Activated naive CD4-positive, alpha-beta T cell treated with anti-CD3 and anti-CD28 coated beads, Interleukin-2, amount 50 U/mL, for 24 hours (primary cell): ENCODE measurements around the gene ACER3.
A peak's percentile ranks its signal among the peaks of the same experiment; 100 is the strongest.
"Not testable (repeated sequence)": the region's sequence is repeated elsewhere in the genome, so short reads cannot be mapped to it uniquely, and the experiment has no call there.

Source experiments
- H3K27ac Mint-ChIP-seq: one replicate; pipeline ENCODE4 v1.8.0; 2021; ENCODE audit warnings: mild to moderate bottlenecking, mixed read lengths
- H3K27me3 Mint-ChIP-seq: one replicate; pipeline ENCODE4 v1.8.0; 2021; ENCODE audit warnings: mixed read lengths
- H3K36me3 Mint-ChIP-seq: one replicate; pipeline ENCODE4 v1.8.0; 2021; ENCODE audit warnings: mixed read lengths
- H3K4me1 Mint-ChIP-seq: one replicate; pipeline ENCODE4 v1.8.0; 2021; ENCODE audit warnings: mixed read lengths
- H3K4me3 Mint-ChIP-seq: one replicate; pipeline ENCODE4 v1.8.0; 2021; ENCODE audit warnings: mild to moderate bottlenecking, mixed read lengths
- H3K9me3 Mint-ChIP-seq: one replicate; pipeline ENCODE4 v1.8.0; 2021; ENCODE audit warnings: mixed read lengths

Gene ACER3

DNA sequence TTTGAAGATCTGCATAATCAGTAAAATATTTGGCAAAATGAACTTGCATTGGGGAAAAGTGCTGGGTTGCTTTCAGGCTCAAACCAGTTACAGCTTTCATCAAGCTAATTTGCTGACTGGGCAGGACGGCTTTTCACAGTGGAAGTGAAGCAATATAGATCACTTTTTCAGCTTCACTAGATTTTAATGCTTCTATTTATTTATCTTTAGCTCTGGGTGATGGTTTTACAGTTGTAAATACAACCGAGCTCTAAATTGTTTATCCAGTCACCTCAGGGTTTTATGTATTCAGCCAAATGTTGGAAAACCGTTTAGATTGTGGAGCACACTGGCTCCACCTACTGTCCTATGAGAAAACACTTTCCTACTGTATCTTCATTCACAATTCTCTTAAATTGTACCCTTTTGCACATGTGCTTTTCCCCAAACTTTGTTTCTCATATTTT lies 58.2 kb downstream of the ACER3 start:
- Mint-ChIP-seq H3K27ac (no peak overlapping the region), H3K4me3 (no peak overlapping the region), H3K9me3 (no peaks in the 10 kb centered on the region), H3K27me3 (no peaks in the 10 kb centered on the region), H3K36me3 (peaks cover 3% of the 10 kb centered on the region), H3K4me1 (peaks cover 15% of the 10 kb centered on the region)

DNA sequence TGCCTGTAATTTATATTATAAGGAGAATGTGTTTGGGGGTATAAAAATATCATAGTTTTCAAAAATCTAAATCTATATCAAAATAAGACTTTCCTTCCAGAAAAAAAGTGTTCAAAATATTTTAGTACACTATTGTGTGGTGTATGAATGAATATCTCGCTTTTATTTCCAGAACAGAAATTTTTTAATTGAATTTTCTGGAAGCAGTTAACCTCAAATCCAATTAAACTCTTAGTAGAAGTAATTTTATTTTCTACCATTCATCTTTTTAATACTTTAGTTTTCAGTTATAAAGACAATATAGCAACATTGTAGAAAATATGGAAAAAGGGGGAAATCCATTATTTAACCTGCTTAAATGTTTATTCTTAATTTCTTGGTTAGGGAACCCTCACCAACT lies 58.7 kb downstream of the ACER3 start:
- Mint-ChIP-seq H3K9me3 (no peaks in the 10 kb centered on the region), H3K4me1 (peaks cover 15% of the 10 kb centered on the region), H3K4me3 (no peak overlapping the region), H3K27ac (no peak overlapping the region), H3K36me3 (peaks cover 3% of the 10 kb centered on the region), H3K27me3 (no peaks in the 10 kb centered on the region)

DNA sequence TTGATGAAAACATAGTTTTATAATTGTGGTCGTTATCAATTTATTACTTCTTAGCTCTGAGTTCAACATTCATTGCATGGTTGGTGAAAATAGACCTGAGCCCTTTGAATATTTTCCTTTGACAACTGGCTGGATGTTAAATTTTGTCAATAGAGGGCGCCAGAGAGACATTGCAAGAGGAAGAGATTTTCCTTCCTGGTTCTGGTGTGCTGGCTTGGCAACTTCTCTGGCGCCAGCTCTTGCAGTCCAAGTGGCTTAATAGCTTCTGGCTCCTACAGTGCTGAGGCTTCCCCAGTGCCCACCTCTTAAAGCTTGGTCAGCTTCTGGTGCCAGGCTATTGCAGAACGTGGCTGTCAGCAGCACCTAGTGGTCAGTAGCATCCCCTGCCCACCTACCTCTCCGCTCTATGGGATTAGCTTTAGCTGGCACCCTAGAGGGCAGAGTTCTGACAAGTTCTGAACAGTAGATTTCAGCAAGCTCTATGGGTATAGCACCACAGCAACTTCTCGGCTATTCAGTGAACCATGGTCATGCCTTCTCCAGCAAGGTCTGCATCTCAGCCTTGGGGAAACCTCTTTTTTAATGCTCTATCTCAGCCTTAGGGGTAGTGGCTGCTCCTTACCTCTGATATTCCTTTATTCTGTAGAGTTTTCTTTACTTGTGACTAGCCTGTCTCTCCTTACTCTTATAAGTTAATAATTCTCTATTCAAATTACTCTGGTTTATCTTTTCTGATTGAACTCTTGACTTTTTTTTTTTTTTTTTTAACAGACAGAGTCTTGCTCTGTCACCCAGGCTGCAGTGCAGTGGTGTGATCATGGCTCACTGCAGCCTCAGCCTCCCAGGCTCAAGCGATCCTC lies 59.4 kb downstream of the ACER3 start:
- Mint-ChIP-seq H3K9me3 (no peaks in the 10 kb centered on the region), H3K4me1 (peaks cover 15% of the 10 kb centered on the region), H3K36me3 (peaks cover 3% of the 10 kb centered on the region), H3K27ac (no peak overlapping the region), H3K27me3 (no peaks in the 10 kb centered on the region), H3K4me3 (peak overlapping the region; percentile 30)

DNA sequence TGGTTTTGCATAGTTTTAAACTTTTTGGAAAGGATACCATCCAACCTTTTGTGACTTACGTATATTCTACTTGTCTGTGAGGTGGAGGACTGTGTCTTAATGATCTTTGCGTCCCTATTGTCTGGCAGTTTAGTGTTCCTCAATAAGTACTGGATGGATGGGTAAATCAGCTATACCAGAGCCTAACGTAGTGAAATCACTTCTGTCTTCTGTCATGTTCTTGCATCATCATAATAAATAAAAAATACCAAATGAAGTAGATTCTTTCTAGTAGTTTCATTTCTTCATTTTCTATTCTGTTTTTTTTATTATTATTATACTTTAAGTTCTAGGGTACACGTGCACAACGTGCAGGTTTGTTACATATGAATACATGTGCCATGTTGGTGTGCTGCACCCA lies 66.4 kb downstream of the ACER3 start:
- H3K4me3 Mint-ChIP-seq, result no peak overlapping the region
- no peaks in the 10 kb centered on the region for H3K4me1 Mint-ChIP-seq
- no peaks in the 10 kb centered on the region for H3K9me3 Mint-ChIP-seq
- no peaks in the 10 kb centered on the region for H3K27me3 Mint-ChIP-seq
- peaks cover 13% of the 10 kb centered on the region for H3K36me3 Mint-ChIP-seq
- no peak overlapping the region for H3K27ac Mint-ChIP-seq

DNA sequence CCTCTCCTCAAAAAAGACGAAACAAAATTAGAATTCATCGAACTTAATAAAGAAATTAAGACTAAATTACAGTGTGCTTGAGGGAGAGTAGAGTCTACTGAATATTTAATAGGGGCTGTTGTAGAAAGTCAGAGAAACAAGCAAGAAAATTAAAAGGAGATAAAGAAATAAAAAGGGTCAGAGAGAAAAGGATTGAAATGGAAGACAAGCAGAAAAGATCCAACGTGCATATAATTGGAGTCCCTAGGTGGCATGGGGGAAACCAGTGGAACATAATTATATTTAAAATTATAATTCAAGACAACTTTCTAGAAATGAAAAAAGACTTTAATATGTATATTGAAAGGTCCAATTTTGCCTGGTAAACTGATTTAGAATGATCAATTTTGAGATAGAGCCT lies 74.3 kb downstream of the ACER3 start:
- peaks cover 21% of the 10 kb centered on the region for H3K36me3 Mint-ChIP-seq
- H3K9me3 Mint-ChIP-seq, result no peaks in the 10 kb centered on the region
- H3K4me3 Mint-ChIP-seq, result no peak overlapping the region
- H3K27me3 Mint-ChIP-seq, result no peaks in the 10 kb centered on the region
- H3K27ac Mint-ChIP-seq, result no peak overlapping the region
- H3K4me1 Mint-ChIP-seq, result no peaks in the 10 kb centered on the region

DNA sequence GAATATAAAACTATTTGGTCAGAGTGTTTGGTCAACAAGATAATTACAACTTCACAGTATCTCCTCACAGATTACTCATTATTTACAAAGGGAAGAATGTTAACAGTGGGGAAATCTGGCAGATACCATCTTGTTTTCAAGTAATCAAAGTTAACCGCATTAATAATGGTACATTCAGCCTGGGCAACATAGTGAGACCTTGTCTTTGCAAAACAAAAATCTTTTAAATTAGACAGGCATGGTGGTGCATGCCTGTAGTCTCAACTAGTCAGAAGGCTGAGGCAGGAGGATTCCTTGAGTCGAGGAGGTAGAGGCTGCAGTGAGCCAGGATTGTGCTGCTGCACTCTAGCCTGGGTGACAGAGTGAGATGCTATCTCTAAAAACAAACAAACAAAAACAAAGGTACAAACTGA lies 78.5 kb downstream of the ACER3 start:
- Mint-ChIP-seq H3K36me3 (peaks cover 22% of the 10 kb centered on the region), H3K27me3 (no peaks in the 10 kb centered on the region), H3K4me3 (no peak overlapping the region), H3K27ac (no peak overlapping the region), H3K4me1 (no peaks in the 10 kb centered on the region), H3K9me3 (peaks cover 8% of the 10 kb centered on the region)

DNA sequence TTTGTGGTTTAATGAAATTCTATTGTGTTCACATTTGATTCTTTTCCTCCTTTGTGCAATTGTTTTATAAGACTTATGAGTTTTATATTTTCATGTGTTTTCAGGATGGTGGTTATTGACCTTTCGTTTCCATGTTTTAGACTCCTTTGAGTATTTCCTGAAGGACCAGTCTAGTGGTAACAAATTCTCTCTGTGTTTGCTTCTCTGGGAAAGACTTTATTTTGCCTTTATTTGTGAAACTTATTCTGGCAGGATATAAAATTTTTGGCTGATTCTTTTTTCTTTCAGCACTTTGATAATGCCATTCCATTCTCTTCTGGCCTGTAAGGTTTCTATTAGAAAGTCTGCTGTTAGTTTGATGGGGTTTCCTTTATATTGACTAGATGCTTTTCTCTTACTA lies 83.5 kb downstream of the ACER3 start:
- peaks cover 24% of the 10 kb centered on the region for H3K36me3 Mint-ChIP-seq
- peaks cover 12% of the 10 kb centered on the region for H3K9me3 Mint-ChIP-seq
- H3K27me3 Mint-ChIP-seq, result no peaks in the 10 kb centered on the region
- no peak overlapping the region for H3K27ac Mint-ChIP-seq
- H3K4me1 Mint-ChIP-seq, result no peaks in the 10 kb centered on the region
- no peak overlapping the region for H3K4me3 Mint-ChIP-seq

DNA sequence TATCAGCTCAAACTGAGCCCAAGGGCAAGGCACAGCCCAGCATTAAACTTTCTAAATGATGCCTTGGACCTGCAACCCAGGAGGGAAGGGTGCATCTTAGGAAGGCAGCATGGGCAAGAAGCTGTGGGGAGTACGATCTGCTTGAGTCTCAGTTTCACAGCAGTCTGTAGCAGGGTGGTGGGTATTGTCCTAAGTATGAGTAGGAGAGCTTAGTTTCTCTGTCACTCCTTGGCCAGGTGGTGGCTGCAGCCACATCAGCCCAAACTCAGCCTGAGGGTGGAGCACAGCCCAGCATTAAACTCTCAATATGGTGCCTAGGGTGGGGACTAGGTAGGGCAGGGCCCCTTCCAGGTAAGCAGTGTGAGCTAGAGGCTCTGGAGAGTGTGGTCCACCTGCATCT lies 85.5 kb downstream of the ACER3 start:
- Mint-ChIP-seq H3K9me3 (peaks cover 12% of the 10 kb centered on the region), H3K27me3 (no peaks in the 10 kb centered on the region), H3K4me1 (no peaks in the 10 kb centered on the region), H3K4me3 (no peak overlapping the region), H3K36me3 (peaks cover 27% of the 10 kb centered on the region), H3K27ac (no peak overlapping the region)

DNA sequence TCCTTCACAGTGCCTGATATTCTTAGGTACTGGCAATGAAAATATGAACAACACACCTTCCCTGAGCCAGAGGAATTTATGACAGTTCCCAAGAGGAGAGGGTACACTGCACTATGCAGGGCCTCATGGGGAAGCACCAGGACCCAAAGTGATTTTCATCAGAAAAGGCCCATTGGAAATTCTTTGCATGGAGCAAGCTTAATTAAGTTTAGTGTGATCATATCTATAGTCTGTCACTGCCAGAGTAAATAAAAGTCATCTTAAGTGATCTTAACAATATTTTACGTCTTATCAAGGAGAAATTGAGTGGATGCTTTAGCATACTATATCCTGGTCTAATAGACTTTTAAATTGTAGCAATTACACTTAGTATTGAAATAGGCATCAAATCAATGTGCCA lies 86.5 kb downstream of the ACER3 start:
- Mint-ChIP-seq H3K27me3 (no peaks in the 10 kb centered on the region), H3K27ac (no peak overlapping the region), H3K9me3 (peaks cover 12% of the 10 kb centered on the region), H3K36me3 (peaks cover 27% of the 10 kb centered on the region), H3K4me3 (no peak overlapping the region), H3K4me1 (no peaks in the 10 kb centered on the region)

DNA sequence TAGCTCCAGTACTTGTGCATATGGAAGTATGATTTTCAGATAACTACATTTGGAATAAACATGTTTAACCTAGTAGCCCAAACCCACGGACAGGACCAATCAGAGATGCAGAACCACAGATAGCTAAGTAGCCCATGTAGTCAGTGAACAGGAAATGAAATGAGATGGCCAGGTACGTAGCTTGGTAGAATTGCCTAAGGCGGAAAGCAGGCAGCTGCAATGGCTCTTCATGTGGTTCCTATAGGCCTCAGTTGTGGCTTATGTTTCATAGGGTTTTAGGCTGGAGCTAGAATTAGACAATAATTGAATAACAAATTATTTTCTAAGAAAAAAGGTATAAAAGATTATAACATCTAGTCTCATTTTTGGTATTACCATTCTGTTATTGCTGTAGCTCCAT lies 87.1 kb downstream of the ACER3 start:
- Mint-ChIP-seq H3K9me3 (peaks cover 12% of the 10 kb centered on the region), H3K4me3 (no peak overlapping the region), H3K27me3 (no peaks in the 10 kb centered on the region), H3K36me3 (peaks cover 25% of the 10 kb centered on the region), H3K27ac (no peak overlapping the region), H3K4me1 (no peaks in the 10 kb centered on the region)

DNA sequence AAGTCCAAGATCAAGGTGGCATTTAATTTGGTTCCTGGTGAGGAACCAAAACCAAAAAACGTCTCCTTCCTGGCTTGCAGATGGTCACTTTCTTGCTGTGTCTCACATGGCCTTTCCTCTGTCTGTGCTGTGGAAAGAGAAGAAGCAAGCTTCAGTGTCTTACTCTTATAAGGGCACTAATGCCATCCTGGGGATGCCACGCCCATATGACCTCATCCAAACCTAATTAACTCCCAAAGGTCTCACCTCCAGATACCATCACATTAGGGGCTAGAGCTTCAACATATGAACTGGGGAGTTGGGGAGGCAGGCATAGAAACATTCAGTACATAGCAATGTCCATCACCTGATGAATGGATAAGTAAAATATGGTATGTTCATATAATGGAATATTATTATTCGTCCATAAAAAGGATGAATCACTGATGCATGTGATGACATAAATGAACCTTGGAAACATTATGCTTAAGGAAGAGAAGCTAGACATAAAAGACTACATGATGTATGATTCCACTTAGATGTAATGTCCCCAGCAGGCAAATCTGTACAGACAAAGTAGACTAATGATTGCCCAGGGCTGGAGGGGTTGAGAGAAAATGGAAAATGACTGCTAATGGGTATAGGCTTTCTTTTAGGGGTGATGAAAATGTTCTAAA lies 94.9 kb downstream of the ACER3 start:
- H3K9me3 Mint-ChIP-seq, result no peaks in the 10 kb centered on the region
- H3K27me3 Mint-ChIP-seq, result no peaks in the 10 kb centered on the region
- H3K4me1 Mint-ChIP-seq, result no peaks in the 10 kb centered on the region
- H3K27ac Mint-ChIP-seq, result no peak overlapping the region
- peaks cover 5% of the 10 kb centered on the region for H3K36me3 Mint-ChIP-seq
- no peak overlapping the region for H3K4me3 Mint-ChIP-seq

DNA sequence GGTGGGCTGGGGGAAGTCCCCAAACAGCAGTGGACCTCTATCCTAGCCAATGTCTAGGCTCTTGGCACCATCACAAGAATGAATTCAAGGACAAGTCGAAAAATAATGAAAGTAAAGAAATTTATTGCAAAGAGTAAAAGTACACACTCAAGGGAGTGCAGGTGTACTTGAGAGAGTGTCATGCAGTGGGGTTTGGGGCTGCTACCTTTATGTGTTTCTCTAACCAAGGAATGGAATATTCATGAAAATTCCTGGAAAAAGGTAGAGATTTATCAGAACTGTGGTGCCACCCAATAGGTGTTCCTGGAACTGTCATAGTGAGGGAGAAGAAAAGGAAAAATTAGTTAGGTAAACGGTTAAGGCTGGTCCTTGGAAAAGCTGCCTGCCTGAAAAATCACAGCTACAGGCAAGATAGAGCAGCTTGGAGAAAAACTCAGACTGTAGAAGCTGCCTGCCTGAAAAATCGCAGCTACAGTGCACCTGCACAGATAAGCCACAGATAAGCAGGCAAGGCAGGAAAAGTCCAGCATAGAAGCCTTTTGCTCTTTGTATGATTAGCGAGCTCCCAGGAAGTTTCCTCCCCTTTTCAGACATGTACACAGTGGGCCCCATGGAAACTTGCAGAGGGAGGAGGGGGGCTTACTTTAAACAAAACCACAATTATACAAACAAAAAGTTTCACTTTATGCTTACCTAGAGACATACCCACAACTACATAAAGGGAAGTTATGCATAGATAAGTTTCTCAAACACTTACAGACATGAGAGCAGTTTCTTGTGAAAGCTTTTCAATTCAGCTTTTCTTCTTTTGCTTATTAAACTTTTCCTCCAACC lies 102.1 kb downstream of the ACER3 start:
- H3K9me3 Mint-ChIP-seq, result no peaks in the 10 kb centered on the region
- no peak overlapping the region for H3K4me3 Mint-ChIP-seq
- H3K36me3 Mint-ChIP-seq, result peaks cover 2% of the 10 kb centered on the region
- H3K27me3 Mint-ChIP-seq, result no peaks in the 10 kb centered on the region
- H3K27ac Mint-ChIP-seq, result no peak overlapping the region
- H3K4me1 Mint-ChIP-seq, result peaks cover 7% of the 10 kb centered on the region

DNA sequence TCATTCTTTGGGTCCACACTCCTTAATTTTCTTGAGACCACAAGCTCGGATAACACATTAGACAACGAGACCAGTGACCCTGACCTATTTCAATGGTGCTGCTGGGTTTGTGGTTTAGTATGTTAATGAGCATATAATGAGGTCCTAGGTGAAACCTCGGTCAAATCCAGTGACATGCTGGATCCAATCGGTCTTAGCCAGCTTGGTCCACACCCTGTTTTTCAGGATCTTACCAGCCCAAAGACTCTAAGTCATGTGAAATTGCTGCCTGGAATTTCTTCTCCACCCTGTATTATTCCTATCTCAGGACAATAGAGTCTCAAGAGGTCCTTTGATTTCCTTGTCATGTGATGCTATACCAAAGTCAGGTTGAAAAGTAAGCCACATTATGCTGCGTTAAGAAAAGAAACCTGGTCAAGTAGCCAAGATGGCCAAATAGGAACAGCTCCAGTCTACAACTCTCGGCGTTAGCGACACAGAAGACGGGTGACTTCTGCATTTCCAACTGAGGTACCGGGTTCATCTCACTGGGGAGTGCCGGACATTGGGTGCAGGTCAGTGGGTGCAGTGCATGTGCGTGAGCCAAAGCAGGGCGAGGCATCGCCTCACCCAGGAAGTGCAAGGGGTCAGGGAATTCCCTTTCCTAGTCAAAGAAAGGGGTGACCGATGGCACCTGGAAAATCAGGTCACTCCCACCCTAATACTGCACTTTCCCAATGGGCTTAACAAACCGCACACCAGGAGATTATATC lies 102.9 kb downstream of the ACER3 start:
- H3K27me3 Mint-ChIP-seq, H3K36me3 Mint-ChIP-seq, H3K4me1 Mint-ChIP-seq, H3K9me3 Mint-ChIP-seq, H3K27ac Mint-ChIP-seq, H3K4me3 Mint-ChIP-seq: not testable (repeated sequence)

DNA sequence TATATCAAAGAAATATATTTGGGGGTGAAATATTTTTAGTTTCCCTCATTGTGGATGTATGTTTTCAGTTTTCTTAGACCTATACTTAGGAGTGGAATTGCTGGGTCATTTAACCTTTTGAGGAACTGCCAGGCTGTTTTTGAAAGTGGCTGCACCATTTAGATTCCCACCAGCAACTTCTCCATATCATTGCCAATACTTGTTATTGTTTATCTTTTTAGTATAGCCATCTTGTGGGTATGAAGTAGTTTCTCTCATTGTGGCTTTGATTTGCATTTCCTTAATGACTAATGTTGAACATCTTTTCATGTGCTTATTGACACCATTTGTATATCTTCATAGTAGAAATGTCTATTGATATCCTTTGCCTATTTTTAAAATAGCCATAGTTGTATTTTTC lies 111.3 kb downstream of the ACER3 start:
- no peaks in the 10 kb centered on the region for H3K9me3 Mint-ChIP-seq
- H3K36me3 Mint-ChIP-seq, result peaks cover 16% of the 10 kb centered on the region
- H3K27ac Mint-ChIP-seq, result no peak overlapping the region
- H3K4me3 Mint-ChIP-seq, result no peak overlapping the region
- no peaks in the 10 kb centered on the region for H3K27me3 Mint-ChIP-seq
- H3K4me1 Mint-ChIP-seq, result no peaks in the 10 kb centered on the region

DNA sequence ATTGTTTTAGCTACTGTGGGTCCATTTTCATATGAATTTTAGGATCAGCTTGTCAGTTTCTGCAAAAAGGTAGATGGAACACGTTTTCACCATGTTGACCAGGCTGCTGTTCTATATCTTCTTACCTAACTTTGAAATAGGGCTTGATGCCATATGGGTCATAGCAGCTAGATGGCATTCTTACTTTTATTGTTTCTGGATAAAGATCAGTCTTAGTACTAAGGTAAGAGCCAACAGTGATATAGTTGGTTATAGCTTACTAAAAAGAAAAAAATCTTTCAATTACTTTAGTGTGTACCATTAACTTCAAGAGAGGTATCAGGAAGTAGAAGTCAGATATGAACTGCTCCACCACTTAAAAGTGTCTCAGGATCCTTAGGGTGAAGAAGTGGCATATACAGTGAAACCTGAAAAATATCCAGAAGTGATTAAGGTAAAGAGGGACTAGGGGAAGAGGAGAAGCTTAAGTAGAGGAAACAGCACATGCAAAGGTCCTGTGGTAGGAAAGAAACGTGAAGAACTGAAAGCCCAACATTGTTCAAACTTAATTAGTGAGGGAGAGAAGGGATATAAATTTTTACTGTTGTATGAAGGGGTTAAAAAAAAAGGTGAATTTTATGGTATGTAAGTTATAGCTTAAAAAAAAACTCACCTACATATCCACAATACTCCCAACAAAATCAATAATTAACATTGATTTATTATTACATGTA lies 113.6 kb downstream of the ACER3 start:
- no peak overlapping the region for H3K4me3 Mint-ChIP-seq
- no peaks in the 10 kb centered on the region for H3K27me3 Mint-ChIP-seq
- H3K4me1 Mint-ChIP-seq, result no peaks in the 10 kb centered on the region
- peaks cover 21% of the 10 kb centered on the region for H3K36me3 Mint-ChIP-seq
- H3K27ac Mint-ChIP-seq, result no peak overlapping the region
- no peaks in the 10 kb centered on the region for H3K9me3 Mint-ChIP-seq
